Colonic mucosa (tissue), 4 donors: Measurements from ENCODE around the gene POM121C. TPM values are rescaled to one million over a fixed set of nuclear protein-coding genes. Genes with fewer than 3 reads are reported as not detected.
"Not testable (repeated sequence)": the region's sequence is repeated elsewhere in the genome, so short reads cannot be mapped to it uniquely, and the experiment has no call there.

ENCODE experiments used
- DNase-seq: peaks from one replicate; pipeline ENCODE4 v3.0.0-alpha.2; 2020
- H3K27ac ChIP-seq: fragments of 200-600 bp; one replicate; pipeline ENCODE4 v1.8.0; 2021
- H3K27me3 ChIP-seq: fragments of 200-600 bp; one replicate; pipeline ENCODE4 v1.8.0; 2021
- H3K36me3 ChIP-seq: fragments of 200-600 bp; one replicate; pipeline ENCODE4 v1.8.0; 2021
- H3K4me1 ChIP-seq: fragments of 200-600 bp; one replicate; pipeline ENCODE4 v1.8.0; 2021; ENCODE audit warnings: mild to moderate bottlenecking
- H3K4me3 ChIP-seq: fragments of 200-600 bp; one replicate; pipeline ENCODE4 v1.8.0; 2021
- H3K9ac ChIP-seq, 2 donors: one replicate each; pipeline ENCODE4 v1.7.0; 2013; ENCODE audit warnings: control low read depth in 2 of 2, low read depth in 2 of 2, low read length in 2 of 2
- H3K9me3 ChIP-seq: fragments of 200-600 bp; one replicate; pipeline ENCODE4 v1.8.0; 2021
- intact Hi-C: fragments of 100-400 bp; cut with DNase I; formaldehyde crosslinking; loops from one replicate; pipeline ENCODE4 v1.14.1; 2022
- total RNA-seq, 2 donors: library from RNA; stranded (reverse); fragmentation: NEBNext Ultra II Directional in 1 of 2; extraction: Animal tissue kit (Norgen Biotek cat#: 25700) in 1 of 2; gene quantifications; one replicate each; pipeline ENCODE4 v1.2.1, GENCODE V29; 2021
- donor health status: healthy.
- donor health status: DM: no; HTN: no; CAD: no.
- donor health status: DM: no; HTN: no; CAD: no.

Gene POM121C
- total RNA-seq, 2 donors from 2014 or later: 28.4 to 39.2 TPM

GRCh38 chr7:75423481-75423880, 62.6 kb downstream of the POM121C start:
- H3K9me3 ChIP-seq, H3K4me3 ChIP-seq, H3K4me1 ChIP-seq, H3K9ac ChIP-seq, H3K36me3 ChIP-seq, H3K27me3 ChIP-seq, H3K27ac ChIP-seq, intact Hi-C loops, DNase-seq: not testable (repeated sequence)

GRCh38 chr7:75421798-75422710, 64.0 kb downstream of the POM121C start:
- intact Hi-C loops, H3K4me3 ChIP-seq, H3K9ac ChIP-seq, H3K9me3 ChIP-seq, H3K27me3 ChIP-seq, H3K27ac ChIP-seq, H3K4me1 ChIP-seq, DNase-seq, H3K36me3 ChIP-seq: not testable (repeated sequence)

- DNase-seq, H3K27me3 ChIP-seq, H3K4me3 ChIP-seq, intact Hi-C loops, H3K9ac ChIP-seq, H3K4me1 ChIP-seq, H3K36me3 ChIP-seq, H3K9me3 ChIP-seq, H3K27ac ChIP-seq: not testable (repeated sequence)
Observed at GRCh38 chr7:75420152-75420551, 65.9 kb downstream of the POM121C start.

- H3K9me3 ChIP-seq, H3K4me1 ChIP-seq, H3K36me3 ChIP-seq, H3K9ac ChIP-seq, H3K27ac ChIP-seq, H3K4me3 ChIP-seq, DNase-seq, intact Hi-C loops, H3K27me3 ChIP-seq: not testable (repeated sequence)
Observed at GRCh38 chr7:75419693-75420092, 66.4 kb downstream of the POM121C start.

GRCh38 chr7:75419210-75419609, 66.9 kb downstream of the POM121C start:
- H3K4me1 ChIP-seq, H3K36me3 ChIP-seq, intact Hi-C loops, H3K4me3 ChIP-seq, H3K27me3 ChIP-seq, DNase-seq, H3K9me3 ChIP-seq, H3K9ac ChIP-seq, H3K27ac ChIP-seq: not testable (repeated sequence)

- DNase-seq, H3K36me3 ChIP-seq, H3K4me3 ChIP-seq, H3K9ac ChIP-seq, H3K27ac ChIP-seq, H3K4me1 ChIP-seq, intact Hi-C loops, H3K27me3 ChIP-seq, H3K9me3 ChIP-seq: not testable (repeated sequence)
Observed at GRCh38 chr7:75418292-75418858, 67.7 kb downstream of the POM121C start.

GRCh38 chr7:75416787-75417186, 69.3 kb downstream of the POM121C start:
- H3K36me3 ChIP-seq, intact Hi-C loops, H3K9me3 ChIP-seq, DNase-seq, H3K4me3 ChIP-seq, H3K27me3 ChIP-seq, H3K9ac ChIP-seq, H3K27ac ChIP-seq, H3K4me1 ChIP-seq: not testable (repeated sequence)

- intact Hi-C loops, H3K4me3 ChIP-seq: not testable (repeated sequence)
Observed at GRCh38 chr7:75415829-75416373, 70.2 kb downstream of the POM121C start.

GRCh38 chr7:75415428-75415817, 70.7 kb downstream of the POM121C start:
- intact Hi-C loops, H3K36me3 ChIP-seq: not testable (repeated sequence)

More at GRCh38 chr7:75415829-75416373, 70.2 kb downstream of the POM121C start:
- not testable (repeated sequence) for H3K9ac ChIP-seq, H3K27ac ChIP-seq, H3K36me3 ChIP-seq, DNase-seq, H3K27me3 ChIP-seq, H3K4me1 ChIP-seq, H3K9me3 ChIP-seq

GRCh38 chr7:75414708-75415427, 71.2 kb downstream of the POM121C start:
- H3K27ac ChIP-seq, H3K4me1 ChIP-seq, H3K4me3 ChIP-seq, DNase-seq, intact Hi-C loops, H3K36me3 ChIP-seq, H3K9me3 ChIP-seq, H3K27me3 ChIP-seq, H3K9ac ChIP-seq: not testable (repeated sequence)

More at GRCh38 chr7:75415428-75415817, 70.7 kb downstream of the POM121C start:
- not testable (repeated sequence) for H3K27ac ChIP-seq, H3K9me3 ChIP-seq, H3K9ac ChIP-seq, H3K4me1 ChIP-seq, H3K4me3 ChIP-seq, DNase-seq, H3K27me3 ChIP-seq

GRCh38 chr7:75414204-75414603, 71.9 kb downstream of the POM121C start:
- H3K27ac ChIP-seq, H3K27me3 ChIP-seq, H3K9ac ChIP-seq, DNase-seq, H3K4me1 ChIP-seq, intact Hi-C loops, H3K36me3 ChIP-seq, H3K9me3 ChIP-seq, H3K4me3 ChIP-seq: not testable (repeated sequence)

- H3K9ac ChIP-seq, H3K4me3 ChIP-seq, H3K4me1 ChIP-seq, H3K36me3 ChIP-seq, H3K9me3 ChIP-seq, H3K27me3 ChIP-seq, intact Hi-C loops, H3K27ac ChIP-seq, DNase-seq: not testable (repeated sequence)
Observed at GRCh38 chr7:75410823-75411173, 75.3 kb downstream of the POM121C start.
